Glomerular visceral epithelial cell (primary cell): ENCODE data around the gene MRPL49.

ENCODE experiments used
- DNase-seq: peaks from one replicate; pipeline ENCODE4 v3.0.0-alpha.2; 2016; ENCODE audit errors: extremely low spot score

MRPL49 gene

GRCh38 chr11:65121865-65122696 is at the start of gene MRPL49, which contains the start of gene FAU:
Gene MRPL49, plus strand, starts transcription at chr11:65122321. Its CDS starts 26 bp downstream, at chr11:65122347.
Gene FAU, minus strand, starts transcription at chr11:65122134. Its CDS starts 321 bp downstream, at chr11:65121813.
- DNase-seq, result peak; percentile 96

- DNase-seq, result no peak
Measured at GRCh38 chr11:65072631-65072966, 49.5 kb upstream of the MRPL49 start.

- no peak for DNase-seq
Measured at GRCh38 chr11:65077451-65077850, 44.7 kb upstream of the MRPL49 start.

- DNase-seq, result peak; percentile 40
Measured at GRCh38 chr11:65078151-65078550, 44.0 kb upstream of the MRPL49 start.

GRCh38 chr11:65078786-65079342 is 43.3 kb upstream of the MRPL49 start:
- no peak for DNase-seq

- DNase-seq, result peak; percentile 7
Measured at GRCh38 chr11:65083134-65083833, 38.8 kb upstream of the MRPL49 start.

GRCh38 chr11:65083834-65084597 is 38.1 kb upstream of the MRPL49 start, which contains the start of the genes CDCA5 and ZFPL1:
Gene CDCA5, minus strand, starts transcription at chr11:65084040. Its CDS starts 62 bp downstream, at chr11:65083978.
Gene ZFPL1, plus strand, starts transcription at chr11:65084222. Its CDS starts 477 bp downstream, at chr11:65084699.
- DNase-seq, result peak; percentile 94

- DNase-seq, result no peak
Measured at GRCh38 chr11:65084598-65085375, 37.3 kb upstream of the MRPL49 start.

GRCh38 chr11:65085446-65085845 is 36.7 kb upstream of the MRPL49 start:
- DNase-seq, result no peak

GRCh38 chr11:65086809-65087208 is 35.3 kb upstream of the MRPL49 start:
- no peak for DNase-seq

- no peak for DNase-seq
Measured at GRCh38 chr11:65087216-65087615, 34.9 kb upstream of the MRPL49 start.

- no peak for DNase-seq
Measured at GRCh38 chr11:65087827-65088226, 34.3 kb upstream of the MRPL49 start.

GRCh38 chr11:65089621-65090020 is 32.5 kb upstream of the MRPL49 start:
- DNase-seq, result no peak

- DNase-seq, result no peak
Measured at GRCh38 chr11:65090628-65091027, 31.5 kb upstream of the MRPL49 start.

GRCh38 chr11:65095427-65095826 is 26.7 kb upstream of the MRPL49 start:
- DNase-seq, result no peak

- DNase-seq, result peak; percentile 85
Measured at GRCh38 chr11:65095974-65096806, 25.9 kb upstream of the MRPL49 start, which contains the start of gene VPS51. Gene VPS51, plus strand, starts transcription at chr11:65096214. Its CDS starts 37 bp downstream, at chr11:65096251.

- no peak for DNase-seq
Measured at GRCh38 chr11:65096926-65097325, 25.2 kb upstream of the MRPL49 start.

GRCh38 chr11:65100674-65101350 is 21.3 kb upstream of the MRPL49 start:
- DNase-seq, result no peak
